ENCODE data around the gene SLF2. TPM values are rescaled to one million over a fixed set of nuclear protein-coding genes. Genes with fewer than 3 reads are reported as not detected.

Gene SLF2
- total and polyA plus RNA-seq, 2 of the 13 experiments (the other 11 are each of a cell fraction or from before 2014, with no cell fraction given), result 12.2 to 48.1 TPM

GRCh38 chr10:100879741-100880360 lies 32.9 kb upstream of the SLF2 start (continued):
- no peak for TF ChIP-seq ZNF280D (CRISPR knock-in tag; IDR thresholded peaks at IDR 0.05)
- TF ChIP-seq HNF4G (IDR thresholded peaks at IDR 0.05; ENCODE audit: borderline replicate concordance, low read depth, low read length), result 0 out of 2 replicates have a peak, but pooled peaks have one; percentile 18
- TF ChIP-seq HNF4G (CRISPR knock-in tag; IDR thresholded peaks at IDR 0.05; ENCODE audit: borderline replicate concordance, low read depth), result 0 out of 2 replicates have a peak, but pooled peaks have one; percentile 26
- TF ChIP-seq DMTF1 (CRISPR knock-in tag; IDR thresholded peaks at IDR 0.05), result no peak
- TF ChIP-seq GATAD1 (CRISPR knock-in tag; IDR thresholded peaks at IDR 0.05), result 0 out of 2 replicates have a peak, but pooled peaks have one; percentile 43
- no peak for TF ChIP-seq ZNF740 (CRISPR knock-in tag; IDR thresholded peaks at IDR 0.05)
- no peak for TF ChIP-seq JARID2 (CRISPR knock-in tag; IDR thresholded peaks at IDR 0.05; ENCODE audit: insufficient replicate concordance)
- TF ChIP-seq BCL6 (CRISPR knock-in tag; IDR thresholded peaks at IDR 0.05), result 0 out of 2 replicates have a peak, but pooled peaks have one; percentile 8
- TF ChIP-seq SALL1 (CRISPR knock-in tag; IDR thresholded peaks at IDR 0.05), result peak; percentile 75
- no peak for TF ChIP-seq TAF1 (CRISPR knock-in tag; IDR thresholded peaks at IDR 0.05)
- TF ChIP-seq ZNF124 (CRISPR knock-in tag; IDR thresholded peaks at IDR 0.05), result no peak
- TF ChIP-seq HOXD1 (CRISPR knock-in tag; IDR thresholded peaks at IDR 0.05), result no peak
- TF ChIP-seq PCBP1 (IDR thresholded peaks at IDR 0.05; ENCODE audit: borderline replicate concordance, low read depth, low read length), result no peak
- peak; percentile 74; the same call in 1 of the 2 replicates for TF ChIP-seq ZFP91 (CRISPR knock-in tag; IDR thresholded peaks at IDR 0.05; ENCODE audit: borderline replicate concordance)
- TF ChIP-seq ZNF704 (CRISPR knock-in tag; IDR thresholded peaks at IDR 0.05; ENCODE audit: borderline replicate concordance), result no peak
- no peak for TF ChIP-seq FOXP4 (CRISPR knock-in tag; IDR thresholded peaks at IDR 0.05)
- TF ChIP-seq THAP11 (CRISPR knock-in tag; IDR thresholded peaks at IDR 0.05), result no peak
- no peak for TF ChIP-seq HMG20B (CRISPR knock-in tag; conservative IDR thresholded peaks at IDR 0.05)
- TF ChIP-seq CAMTA2 (CRISPR knock-in tag; IDR thresholded peaks at IDR 0.05; ENCODE audit: borderline replicate concordance), result no peak

Data from HepG2 (cell line).